Activated CD8-positive, alpha-beta memory T cell treated with anti-CD3 and anti-CD28 coated beads for 4 hours (primary cell): ENCODE measurements around the gene PPL.
"Not testable (repeated sequence)": the region's sequence is repeated elsewhere in the genome, so short reads cannot be mapped to it uniquely, and the experiment has no call there.

ENCODE experiments used
- DNase-seq, 2 donors: peaks; one replicate each; pipeline ENCODE4 v3.0.0-alpha.2; 2020; ENCODE audit warnings: low read depth in 2 of 2

PPL gene

DNA sequence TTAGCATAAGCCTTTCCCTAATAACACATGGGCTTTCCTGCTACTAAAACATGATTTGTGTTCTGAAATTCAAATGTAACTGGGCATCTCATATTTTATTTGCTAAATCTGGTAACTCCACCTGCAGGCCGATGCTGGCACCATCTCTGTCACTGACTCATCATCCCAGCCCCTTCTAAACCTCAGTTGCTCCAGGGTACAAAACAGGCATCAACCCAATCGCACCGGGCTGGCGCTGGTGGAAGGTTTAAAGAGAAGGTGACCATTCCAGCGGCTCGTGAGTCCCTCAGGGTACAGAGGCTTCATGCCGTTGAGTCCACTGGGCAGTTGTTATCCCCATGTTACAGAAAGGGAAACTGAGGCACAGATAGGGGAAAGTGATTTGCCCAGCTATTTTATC is 27.1 kb downstream of the PPL start:
- no peak for DNase-seq

DNA sequence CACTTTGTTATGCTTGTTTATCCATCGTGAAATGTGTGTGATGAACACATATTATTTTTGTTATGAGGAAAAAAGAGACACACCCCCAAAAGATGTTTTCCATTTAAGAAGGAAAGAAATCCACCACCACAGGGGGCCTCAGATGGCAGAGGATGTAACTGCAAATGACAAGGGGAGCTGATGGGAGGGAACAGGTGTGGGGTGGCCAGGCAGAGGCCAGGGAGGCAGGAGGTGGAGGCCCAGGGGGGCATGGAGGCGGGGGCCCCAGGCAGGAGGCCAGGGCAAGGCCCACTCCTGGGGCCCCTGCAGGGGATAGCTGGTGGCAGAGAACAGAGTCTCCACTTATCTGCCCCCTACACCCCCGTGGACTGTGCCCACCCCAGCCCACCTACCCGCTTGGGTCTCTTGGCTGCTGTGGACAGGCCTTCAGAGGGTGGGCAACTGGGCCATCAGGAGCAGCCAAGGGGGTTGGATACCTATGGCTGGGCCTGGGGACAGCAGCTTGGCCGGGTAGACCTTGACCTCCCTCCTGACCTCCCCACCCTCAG is 28.0 kb downstream of the PPL start:
- DNase-seq: no peak

DNA sequence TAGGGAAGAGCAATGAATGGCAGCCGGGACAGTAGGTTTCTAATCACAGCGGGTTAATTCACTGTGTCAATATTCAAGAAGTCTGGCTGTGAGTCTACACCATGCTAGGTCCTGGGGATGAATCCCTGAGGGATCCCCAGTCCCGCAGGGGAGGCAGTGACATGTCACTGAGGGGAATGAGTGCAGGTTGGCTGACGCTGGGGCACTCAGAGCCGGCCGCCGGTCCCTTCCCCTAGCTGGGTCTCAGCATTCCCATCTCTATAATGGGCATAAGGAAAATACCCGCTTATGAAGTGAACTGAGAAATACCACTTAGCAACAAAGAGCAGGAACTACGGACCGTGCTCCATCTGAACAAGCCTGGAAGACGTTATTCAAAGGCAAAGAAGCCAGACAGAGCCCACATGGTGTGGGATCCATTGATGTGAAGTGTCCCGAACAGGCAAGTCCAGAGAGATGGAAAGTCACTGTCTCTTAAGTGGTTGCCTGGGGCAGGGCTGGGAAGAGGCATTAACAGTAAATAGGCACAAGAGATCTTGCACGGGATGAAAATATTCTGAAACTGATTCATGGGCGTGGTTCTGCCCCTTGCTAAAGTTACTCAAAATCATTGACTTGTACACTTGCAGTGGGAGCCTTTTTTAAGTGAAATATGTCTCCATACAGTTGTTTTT is 31.9 kb downstream of the PPL start:
- DNase-seq: no peak

DNA sequence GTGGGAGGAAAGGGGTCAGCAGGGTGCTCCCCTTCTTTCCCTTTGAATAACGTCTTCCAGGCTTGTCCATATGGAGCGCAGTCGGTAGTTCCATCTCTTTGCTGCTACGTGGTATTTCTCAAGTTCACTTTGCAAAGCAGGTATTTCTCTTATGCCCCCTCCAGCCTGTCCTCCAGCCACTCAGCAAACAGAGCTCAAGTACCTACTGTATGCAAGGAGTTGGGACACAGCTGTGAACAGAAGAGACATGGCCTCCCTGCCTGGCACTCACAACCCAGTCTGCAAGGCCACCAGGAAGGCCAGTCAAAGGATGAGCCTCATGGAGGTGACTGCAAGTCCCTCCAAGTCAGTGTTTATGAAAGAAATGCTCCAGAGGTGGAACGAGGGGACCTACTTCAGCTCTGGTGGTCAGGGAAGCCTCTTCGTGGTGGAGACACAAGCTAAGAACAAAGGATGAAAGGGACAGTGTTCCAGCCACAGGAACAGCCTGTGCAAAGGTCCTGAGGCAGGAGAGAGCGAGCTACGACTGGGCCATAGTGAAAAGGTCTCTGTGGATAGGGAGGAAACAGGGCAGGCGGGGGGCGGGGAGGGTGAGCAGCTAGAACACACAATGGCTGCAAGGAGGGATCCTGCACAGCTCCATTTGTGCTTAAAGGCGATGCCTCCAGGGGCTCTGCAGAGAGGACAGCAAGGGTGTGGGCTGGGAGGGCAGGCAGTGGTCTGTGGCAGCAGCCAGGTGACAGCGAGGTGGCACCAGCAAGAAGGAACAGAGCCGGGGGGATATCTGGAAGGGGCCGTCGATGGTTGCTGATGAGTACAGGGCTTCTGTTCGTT is 32.6 kb downstream of the PPL start:
- DNase-seq: no peak

DNA sequence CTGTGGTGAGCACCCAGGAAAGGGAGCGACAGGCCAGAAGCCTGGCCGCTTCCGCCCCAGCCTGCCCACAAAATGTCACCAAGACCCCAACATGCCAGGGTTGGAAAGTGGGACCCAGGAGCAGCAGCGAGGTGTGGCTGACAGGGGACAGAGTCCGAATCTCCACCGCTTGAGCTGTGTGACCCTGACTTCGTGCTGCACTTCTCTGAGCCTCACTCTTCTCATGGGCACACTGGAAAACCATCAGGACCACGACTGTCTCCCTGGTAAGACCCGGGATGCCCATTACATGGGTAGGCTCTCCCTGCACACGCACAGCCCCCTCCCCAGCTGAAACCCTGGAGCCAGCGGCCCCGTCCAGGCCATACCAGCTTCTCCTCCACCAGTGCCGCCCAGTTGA is 34.9 kb downstream of the PPL start:
- no peak for DNase-seq

DNA sequence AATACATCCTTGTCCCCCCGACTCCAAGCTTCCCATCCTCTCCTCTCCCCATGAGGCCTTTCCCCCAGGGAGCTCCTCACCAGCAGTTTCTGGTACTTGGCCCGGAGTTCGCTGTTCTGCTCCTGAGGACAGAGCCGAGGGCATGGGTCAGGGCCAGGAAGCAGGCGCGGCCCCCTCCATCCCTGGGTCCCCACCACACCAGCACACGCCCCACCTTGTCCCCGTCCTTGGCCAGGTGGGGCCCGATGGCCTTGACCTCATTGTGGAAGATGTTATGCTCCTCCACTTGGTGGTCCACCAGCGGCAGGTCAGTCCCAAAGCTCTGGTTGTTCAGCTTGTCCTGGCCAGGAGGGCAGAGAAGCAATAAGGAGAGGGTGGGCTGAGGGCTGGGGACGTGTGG is 36.2 kb downstream of the PPL start:
- DNase-seq: no peak

DNA sequence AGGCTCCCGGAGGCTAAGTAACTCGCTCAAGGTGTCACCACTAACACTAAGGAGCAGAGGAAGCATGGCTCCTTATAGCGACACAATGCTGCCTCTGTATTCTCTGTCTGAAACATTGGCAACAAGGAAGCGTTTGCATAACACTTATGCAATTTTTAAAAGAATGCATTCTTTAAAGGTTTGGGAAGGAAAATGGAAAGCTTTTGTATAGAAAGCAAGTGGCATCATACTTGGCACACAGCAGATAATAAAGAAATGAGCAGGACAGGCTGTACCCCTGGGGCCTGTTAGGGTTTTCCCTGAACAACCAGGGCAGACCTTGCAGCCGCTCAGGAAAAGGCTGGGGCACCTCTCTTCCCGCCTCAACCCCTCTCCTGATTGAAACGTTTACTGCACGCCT is 36.9 kb downstream of the PPL start:
- no peak for DNase-seq

DNA sequence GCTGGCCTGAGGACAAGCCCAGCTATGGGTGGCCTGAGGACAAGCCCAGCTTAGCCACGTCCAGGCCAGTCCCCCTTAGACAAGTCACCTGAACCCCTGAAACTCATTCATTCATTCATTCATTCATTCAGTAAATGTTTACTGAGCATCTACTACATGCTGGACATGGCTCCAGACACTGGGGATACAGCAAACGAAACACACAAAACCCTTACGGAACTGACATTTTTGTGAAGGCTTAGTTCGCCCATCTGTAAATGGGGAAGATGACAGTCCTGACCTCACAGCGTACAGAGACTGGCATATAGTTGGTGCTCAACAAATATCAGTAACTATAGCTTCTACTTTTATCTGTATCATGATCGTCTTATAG is 37.5 kb downstream of the PPL start:
- no peak for DNase-seq

DNA sequence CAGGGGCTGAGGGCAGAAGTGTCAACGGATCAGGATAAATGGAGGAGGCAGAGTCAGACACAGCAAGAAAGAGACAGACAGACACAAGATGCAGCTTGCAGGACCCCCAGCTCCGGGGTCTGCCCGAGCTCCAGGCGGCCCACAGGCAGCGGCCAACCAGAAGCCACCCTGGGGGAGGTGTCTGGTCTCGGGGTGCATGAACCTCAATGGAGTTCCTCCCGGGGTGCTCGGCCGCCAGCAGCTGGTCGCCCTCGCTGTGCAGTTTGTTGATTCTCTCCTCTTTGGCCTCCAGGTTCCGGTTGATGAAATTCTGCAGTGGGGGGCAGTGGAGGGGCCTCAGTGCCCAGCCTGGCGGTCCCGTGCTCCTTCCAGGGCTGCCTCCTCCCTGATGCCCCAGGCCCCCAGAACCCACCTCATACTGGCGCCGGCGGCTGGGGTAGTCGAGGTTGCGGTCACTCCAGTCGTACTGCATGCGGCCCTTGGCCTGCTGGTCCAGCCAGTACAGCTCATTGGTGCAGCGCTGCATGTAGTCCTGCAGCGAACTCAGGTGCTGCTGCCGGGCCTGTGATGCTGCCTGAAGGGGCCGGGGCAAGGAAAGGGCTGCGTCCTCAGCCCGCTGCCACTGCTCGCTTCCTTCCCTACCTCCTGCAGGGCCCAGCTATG is 38.0 kb downstream of the PPL start:
- no peak for DNase-seq

DNA sequence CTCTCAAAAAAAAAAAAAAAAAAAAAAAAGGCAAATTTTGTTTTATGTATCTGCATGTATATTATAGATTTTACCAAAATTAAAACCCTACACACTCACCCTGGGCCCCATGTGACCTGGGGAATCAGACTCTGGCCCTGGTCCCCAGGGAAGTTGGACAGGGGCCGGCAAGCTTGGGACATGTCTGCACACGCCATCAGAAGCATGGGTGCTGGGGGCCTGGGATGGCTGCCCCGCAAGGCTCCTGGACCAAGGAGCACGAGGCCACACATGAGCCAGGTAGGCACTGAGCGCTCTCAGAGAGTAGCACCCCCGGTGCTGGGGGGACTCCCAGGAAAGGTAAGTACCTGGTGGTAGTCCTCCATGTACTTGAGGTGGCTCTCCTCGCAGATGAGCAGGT is 39.6 kb downstream of the PPL start:
- DNase-seq: no peak

DNA sequence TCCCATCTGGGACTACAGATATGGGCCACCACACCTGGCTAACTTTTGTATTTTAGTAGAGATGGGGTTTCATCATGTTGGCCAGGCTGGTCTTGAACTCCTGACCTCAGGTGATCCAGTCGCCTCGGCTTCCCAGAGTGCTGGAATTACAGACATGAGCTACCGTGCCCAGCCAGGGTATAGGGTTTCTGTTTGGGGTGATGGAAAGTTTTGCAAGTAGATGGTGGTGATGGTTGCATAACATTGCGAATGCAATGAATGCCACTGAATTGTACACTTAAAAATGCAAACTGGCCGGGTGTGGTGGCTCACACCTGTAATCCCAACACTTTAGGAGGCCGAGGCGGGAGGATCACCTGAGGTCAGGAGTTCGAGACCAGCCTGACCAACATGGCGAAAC is 40.2 kb downstream of the PPL start:
- not testable (repeated sequence) for DNase-seq

DNA sequence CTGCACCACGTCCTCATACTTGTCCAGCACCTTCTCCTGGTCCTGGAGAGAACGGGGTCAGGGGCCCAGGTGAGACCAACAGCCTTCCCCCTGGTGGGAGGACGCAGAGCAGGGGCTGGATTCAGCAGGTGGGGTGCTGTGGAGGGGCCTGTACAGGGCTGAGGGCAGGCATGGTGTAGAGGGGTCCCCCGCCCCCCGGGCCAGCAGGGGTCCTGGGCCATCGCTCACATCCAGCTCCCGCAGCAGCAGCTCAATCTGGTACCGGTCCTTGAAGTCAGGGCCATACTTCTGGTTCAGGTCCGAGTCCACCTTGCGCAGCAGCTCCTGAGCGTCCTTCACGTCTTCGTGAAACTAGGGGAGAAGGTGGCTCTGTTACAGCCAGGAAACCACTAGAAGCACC is 41.6 kb downstream of the PPL start:
- DNase-seq: no peak

DNA sequence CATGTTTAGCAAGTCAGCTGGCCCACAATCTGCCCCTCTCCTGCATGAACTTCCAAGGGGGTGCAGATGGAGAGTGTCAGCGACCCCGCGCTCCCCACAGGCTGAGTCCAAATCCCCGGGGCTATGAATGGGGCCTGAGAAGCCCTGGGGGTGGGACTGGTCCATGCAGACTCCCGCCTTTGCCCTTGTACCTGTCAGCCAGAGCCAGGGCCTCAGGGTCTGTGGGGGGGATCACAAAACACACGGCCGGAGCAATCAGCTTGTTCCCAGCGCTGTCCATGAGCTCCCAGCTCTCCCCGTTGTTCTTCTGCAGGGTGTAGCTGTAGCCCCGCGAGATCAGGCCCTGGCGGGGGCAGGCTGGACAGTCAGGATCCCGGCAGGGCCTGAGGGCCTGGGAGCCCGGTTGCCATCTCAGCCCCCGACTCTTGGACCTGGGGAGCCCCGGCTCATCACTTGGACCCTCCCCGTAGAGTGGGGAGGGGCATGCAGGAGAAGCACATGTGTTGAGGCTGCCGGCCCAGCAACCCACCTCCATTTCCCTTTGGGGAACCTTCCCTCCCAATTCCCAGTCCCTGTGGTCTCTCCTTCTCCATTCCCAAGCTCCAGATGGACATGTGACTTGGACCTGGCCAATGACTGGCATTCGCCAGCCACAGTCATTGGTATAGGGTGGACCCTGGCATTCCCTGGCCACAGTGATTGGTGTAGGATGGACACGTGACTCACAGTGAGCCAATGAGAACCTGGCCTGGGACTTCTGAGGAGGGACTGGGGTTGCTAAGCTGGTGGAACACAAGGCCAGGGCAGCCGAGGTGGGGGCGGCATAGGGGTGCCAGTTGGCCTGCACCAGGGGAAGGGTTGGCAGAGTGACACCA is 42.4 kb downstream of the PPL start:
- no peak for DNase-seq

DNA sequence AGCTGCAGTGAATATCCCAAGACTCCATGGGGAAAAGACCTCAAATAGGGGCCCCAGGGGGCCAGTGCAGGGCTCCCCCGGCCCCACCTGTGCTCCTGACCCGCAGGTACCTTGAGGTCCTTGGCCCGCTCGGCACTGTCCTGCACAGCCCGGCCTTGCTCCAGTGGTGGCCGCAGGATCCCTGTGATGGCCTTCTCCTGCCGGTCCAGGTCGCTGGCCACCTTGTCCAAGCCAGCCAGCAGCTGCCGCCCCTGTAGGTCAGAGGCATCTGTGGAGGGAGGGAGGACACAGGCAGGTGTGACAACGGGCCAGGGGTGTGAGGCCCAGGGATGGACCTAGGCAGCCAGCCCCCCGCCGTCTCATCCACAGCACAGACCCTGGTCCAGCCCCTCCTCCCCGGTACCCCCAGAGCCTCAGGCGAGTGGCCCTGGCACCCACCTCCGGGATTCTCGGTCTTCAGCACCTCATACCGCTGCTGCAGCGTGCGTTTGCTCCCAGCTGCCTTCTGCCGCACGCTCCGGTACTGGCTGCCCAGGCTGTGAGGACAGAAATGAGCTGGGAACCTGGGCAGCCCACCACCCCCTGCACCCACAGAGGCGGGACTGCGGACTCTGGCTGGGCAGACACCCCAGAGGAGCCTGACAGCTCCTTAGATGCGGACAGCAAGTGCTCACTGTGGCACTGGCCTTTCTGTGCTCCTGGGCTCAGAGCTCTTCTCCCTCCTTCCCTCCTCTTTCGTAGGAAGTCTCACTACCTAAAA is 43.7 kb downstream of the PPL start:
- no peak for DNase-seq

DNA sequence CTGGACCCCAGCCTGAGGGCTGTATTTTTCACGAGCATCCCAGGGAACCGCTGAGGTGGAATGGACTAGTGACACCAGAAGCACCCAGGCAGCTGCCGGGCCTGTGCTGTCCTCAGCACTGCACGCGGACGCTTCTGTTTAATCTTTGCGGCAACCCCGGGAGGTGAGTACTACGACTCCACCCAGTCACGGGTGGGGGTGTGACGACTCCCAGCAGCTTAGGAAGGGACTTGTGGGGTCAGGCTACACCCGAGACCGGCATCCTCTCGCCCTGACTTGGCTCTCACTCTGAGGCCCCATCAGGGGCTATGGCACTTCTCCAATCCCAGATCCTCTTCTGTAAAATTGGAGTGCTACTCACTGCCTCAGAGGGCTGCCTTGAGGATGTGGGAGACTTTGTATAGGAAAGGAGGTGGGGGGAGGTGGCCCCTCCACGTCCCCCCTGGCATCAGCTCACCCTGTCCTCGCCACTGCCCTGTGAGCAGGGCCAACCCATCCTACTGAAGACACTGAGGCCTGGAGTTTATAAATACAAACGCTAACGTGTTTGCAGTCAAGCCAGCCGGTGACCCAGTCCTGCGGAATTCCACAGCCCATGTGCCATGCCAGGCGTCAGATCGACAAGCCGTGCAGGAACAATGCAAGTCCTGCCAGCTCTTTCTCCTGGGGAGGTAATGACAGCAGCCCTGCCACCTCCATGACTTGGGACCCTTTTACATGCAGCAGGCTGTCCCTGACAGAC is 44.4 kb downstream of the PPL start:
- DNase-seq: no peak

DNA sequence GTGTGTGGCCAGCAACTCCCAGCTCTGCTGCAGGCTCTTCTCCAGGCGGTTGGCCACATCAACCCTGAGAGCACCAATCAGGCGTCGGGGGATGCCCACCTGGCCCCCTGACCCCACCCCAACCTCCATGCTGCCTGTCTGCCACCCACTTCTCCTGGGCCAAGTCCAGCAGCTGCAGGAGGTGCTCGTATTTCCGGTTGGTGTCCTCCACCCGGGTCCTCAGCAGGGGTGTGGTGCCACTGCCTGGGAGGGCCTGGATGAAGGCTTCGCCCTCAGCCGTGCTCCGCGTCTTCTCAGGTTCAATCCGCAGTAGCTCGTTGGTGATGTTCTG is 45.1 kb downstream of the PPL start:
- DNase-seq: no peak

DNA sequence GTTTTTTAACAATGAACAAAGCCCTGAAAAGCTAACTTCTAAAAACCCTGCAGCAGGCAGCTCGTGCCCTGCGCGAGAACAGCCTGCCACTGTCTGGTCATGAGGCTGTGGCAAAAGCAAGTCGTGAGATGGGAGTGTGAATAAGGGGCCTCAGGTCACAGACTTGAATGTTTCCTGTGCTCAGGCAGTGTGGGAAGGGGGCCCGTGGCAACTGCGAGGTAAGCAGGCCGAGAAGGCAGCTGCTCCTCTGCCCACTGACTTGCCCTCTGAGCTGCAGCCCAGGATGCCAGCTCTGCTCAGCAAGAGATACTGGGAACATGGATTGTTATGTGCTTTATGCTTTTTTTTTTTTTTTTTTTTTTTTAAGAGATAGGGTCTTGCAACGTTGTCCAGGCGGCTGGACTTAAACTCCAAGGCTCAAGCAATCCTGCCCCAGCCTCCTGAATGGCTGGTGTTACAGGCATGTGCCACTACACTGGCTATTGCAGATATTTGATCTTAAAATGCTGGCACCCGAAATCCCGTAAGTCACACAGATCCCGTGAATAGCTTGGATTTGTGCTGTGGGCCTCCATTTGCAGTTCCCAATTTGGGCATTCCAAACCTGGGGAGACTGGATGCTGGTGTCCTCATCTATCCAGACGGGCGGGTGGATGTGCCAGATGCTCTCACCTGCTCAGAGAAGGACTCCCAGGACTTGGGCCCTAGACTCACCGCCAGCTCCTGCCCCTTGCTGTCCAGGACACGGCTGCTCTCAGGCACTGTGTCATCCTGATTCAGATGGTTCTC is 45.7 kb downstream of the PPL start:
- DNase-seq: no peak

DNA sequence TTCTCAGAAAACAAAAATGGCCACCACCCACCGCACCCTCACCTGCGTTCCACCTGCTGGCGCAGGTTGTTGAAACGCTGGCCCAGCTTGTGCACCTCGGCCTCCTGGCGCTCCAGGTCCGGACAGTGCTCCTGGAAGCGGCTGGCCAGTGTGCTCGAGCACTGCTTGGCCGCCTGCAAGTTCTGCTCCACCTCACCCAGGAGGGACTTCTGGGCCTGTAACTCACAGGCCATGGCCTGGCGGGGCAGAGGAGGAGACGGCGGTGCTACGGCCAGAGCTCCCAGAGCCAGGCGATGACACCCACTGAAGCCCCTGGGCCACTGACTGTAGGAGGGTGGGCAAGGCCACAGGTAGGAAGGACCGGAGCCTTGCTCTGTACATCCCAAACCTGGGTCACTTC is 46.3 kb downstream of the PPL start:
- no peak for DNase-seq

DNA sequence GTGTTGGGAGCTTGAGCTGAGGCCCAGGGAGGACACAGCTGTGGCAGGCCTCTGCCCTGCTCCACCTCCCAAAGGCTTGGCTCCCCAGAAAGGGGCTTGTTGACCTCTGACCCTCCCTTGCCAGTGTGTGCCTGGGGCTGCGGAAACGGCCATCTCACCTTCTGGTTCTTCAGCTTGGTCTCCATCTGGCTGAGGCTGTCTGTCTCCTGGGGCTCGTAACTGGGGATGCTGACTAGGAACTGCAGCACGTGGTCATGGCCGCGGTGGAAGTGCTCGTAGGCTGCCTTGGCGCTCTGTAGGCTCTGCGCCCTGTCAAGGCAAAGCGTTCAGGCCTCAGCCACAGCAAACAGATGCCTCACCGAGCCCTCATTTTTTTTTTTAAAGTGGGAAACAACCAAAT is 46.9 kb downstream of the PPL start:
- DNase-seq: no peak
